Astrocyte of the spinal cord (primary cell): ENCODE data around the gene DPYSL4.

ENCODE experiments used
- DNase-seq: peaks from one replicate; pipeline ENCODE4 v3.0.0; 2011; ENCODE audit warnings: low read depth, low spot score
- H3K4me3 ChIP-seq: 2 replicates; pipeline ENCODE4 v1.5.1; 2011; ENCODE audit warnings: low read depth, mild to moderate bottlenecking, low read length, moderate library complexity
- in situ Hi-C: cut with HindIII; loops from 2 replicates; pipeline ENCODE4 v1.10.0; 2017; ENCODE audit warnings: low sequenced_read_pairs
- TF ChIP-seq, protein P1 (sequence below): IDR thresholded peaks from 2 replicates; pipeline ENCODE4 v1.5.1; 2012; ENCODE audit warnings: low read depth, mild to moderate bottlenecking, low read length, inconsistent platforms

DPYSL4 gene

DNA sequence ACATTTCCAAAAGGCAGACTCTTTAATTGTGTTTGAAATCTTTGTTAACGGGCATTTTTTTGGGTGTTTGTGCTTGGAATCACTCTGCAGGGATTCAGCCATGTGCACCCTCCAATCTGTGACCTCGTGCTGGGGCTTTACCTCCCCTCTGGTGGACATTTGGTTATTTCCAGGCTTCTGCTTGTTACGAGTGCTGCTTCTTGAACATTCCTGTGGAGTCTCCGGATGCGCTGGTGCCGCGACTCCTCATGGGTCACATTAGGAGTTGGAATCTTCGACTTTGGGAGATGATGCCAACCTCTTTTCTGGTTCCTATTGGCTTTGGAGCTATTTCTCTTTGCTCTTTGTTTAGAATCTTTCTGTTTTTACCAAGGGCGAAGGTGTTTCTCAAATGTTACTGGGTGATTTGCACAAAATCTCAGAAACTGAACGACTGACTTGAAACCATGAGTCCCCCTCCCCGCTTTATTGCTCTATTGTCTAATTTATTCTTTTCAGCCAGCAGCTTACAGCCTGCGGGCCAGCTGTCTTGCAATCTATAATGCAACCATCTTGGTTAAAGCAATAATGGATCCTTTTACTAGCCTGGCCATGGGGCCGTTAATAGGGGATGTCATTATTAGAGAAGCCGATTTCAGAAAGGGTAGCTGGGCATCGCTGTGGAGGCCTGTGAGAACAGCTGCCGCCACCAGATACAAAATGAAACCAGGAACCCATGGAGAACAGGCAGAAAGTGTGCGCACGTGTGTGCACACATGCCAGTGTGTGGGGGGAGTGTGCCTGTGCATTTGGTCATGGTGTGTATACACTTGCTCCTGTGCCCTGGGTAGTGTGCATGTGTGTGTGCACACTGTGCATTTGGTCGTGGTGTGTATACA, 9.9 kb upstream of the DPYSL4 start:
- no peak for DNase-seq
- in situ Hi-C loops, result no loop called here
- TF ChIP-seq, protein P1, sequence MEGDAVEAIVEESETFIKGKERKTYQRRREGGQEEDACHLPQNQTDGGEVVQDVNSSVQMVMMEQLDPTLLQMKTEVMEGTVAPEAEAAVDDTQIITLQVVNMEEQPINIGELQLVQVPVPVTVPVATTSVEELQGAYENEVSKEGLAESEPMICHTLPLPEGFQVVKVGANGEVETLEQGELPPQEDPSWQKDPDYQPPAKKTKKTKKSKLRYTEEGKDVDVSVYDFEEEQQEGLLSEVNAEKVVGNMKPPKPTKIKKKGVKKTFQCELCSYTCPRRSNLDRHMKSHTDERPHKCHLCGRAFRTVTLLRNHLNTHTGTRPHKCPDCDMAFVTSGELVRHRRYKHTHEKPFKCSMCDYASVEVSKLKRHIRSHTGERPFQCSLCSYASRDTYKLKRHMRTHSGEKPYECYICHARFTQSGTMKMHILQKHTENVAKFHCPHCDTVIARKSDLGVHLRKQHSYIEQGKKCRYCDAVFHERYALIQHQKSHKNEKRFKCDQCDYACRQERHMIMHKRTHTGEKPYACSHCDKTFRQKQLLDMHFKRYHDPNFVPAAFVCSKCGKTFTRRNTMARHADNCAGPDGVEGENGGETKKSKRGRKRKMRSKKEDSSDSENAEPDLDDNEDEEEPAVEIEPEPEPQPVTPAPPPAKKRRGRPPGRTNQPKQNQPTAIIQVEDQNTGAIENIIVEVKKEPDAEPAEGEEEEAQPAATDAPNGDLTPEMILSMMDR, result no peak
- no peak overlapping the region for H3K4me3 ChIP-seq

DNA sequence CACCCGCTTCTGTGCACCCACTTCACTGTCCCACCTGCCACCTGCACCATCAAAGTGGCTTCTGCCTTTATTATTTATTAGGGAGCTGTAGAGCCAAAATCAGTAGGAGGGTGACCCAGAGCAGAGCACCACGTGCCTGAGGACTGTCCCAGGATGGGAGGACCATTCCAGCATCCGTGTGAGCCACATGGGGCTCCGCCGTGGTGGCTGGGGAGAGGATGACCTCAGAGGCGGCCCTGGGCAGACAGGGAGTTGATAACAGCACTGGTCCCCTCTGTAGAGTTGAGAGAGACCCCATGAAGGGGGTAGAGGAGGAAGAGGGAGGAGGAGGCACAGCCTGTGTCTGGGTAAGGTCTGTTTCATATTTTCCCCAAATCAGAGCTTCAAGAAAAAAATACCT, 8.7 kb upstream of the DPYSL4 start:
- DNase-seq, result no peak
- TF ChIP-seq, protein P1, result no peak
- H3K4me3 ChIP-seq, result no peak overlapping the region
- in situ Hi-C loops, result no loop called here

DNA sequence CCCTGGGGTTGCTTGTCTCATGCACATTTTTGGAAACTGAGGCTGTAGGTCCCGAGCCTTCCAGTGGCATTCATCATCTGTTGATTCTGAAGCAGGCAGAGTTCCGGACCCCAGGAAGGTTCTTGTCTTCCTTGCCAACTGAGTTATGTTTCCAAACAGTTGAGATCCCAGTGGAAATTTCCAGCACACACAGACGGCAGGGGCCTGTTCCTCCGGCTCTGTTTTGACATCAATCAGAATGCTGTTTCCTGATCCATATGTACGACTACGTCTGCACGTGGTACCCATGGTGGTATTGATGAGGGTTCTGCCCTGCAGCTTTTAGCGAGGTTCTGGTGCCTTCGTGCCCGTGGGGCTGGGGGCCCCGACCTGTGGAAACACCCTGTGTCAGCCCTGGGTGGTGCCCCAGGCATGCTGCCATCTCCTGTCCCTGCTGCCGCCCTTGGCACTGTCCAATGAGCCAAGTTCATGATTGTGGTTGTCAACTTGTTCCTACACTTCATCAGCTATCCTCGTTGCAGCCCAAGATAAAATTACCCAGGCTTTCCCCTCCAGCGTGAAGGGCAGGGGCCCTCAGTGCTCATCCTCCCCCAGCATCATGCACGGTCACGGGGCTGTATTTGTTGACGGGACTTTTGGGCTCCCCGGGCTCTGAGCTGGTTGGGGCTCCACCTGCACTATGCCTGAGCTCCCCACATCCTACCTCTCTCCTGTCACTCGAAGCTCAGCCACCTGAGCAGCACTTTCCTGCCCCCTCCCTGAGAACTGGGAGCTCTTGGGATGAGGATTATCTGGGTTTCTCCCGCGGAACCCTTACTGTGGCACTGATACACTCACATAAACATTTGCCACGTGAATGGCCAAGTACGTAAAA, 7.8 kb upstream of the DPYSL4 start:
- H3K4me3 ChIP-seq, result no peak overlapping the region
- TF ChIP-seq, protein P1, result no peak
- in situ Hi-C loops, result no loop called here
- no peak for DNase-seq

DNA sequence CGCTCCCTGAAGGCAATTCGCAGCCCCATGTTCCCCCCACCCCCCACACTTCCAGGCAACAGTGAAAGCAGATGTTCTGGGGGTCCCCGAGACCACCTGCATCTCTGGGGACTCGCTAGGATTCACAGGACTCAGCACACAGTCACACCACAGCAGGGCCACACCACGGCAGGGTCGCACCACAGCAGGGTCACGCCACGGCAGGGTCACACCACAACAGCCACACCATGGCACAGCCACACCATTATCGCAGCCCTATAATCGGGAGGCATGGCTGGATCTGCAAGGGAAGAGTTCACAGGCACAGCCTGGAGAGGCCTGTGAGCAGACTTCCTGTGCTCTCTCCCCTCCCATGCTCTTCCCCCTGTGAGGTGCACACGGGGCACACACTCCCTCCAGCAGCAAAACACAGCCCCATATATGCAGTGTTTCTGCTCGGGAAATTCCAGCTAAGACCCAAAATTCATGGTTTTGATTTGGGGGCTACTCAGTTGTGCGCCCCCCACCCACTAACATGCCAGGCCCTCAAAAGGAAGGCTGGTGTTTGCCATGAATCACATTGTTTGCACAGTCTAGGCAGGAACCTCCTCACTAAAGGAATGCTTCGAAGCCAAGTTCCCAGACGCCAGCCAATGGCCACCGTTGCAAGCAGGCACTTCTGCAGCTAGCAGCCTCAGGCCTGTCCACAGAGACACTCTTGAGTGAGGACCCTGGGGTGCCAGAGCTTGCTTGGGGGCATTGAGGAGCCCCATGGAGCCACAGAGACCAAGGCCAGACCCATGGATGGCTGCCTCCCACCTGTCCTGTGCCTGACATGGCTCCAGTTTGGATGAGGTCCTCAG, 7.0 kb upstream of the DPYSL4 start:
- TF ChIP-seq, protein P1, result no peak
- no peak for DNase-seq
- H3K4me3 ChIP-seq, result no peak overlapping the region
- in situ Hi-C loops, result no loop called here

DNA sequence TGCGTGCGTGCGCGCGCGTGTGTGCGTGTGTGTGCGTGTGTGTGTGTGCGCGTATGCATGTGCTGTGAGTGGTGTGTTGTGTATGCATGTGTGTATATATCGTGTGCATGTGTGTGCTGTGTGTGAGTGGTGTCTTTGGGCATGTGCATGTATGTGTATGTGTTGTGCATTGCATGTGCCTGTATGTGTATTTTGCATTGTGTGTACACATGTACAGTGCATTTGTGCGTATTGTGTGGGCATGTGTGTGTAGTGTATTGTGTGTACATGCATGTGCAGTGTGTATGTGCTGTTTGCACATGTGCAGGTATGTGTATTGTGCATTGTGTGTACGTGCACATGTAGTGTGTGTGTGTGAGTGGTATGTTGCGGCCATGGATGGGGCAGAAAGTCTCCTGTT, 6.0 kb upstream of the DPYSL4 start:
- no peak for DNase-seq
- in situ Hi-C loops, result no loop called here
- H3K4me3 ChIP-seq, result no peak overlapping the region
- TF ChIP-seq, protein P1, result no peak

DNA sequence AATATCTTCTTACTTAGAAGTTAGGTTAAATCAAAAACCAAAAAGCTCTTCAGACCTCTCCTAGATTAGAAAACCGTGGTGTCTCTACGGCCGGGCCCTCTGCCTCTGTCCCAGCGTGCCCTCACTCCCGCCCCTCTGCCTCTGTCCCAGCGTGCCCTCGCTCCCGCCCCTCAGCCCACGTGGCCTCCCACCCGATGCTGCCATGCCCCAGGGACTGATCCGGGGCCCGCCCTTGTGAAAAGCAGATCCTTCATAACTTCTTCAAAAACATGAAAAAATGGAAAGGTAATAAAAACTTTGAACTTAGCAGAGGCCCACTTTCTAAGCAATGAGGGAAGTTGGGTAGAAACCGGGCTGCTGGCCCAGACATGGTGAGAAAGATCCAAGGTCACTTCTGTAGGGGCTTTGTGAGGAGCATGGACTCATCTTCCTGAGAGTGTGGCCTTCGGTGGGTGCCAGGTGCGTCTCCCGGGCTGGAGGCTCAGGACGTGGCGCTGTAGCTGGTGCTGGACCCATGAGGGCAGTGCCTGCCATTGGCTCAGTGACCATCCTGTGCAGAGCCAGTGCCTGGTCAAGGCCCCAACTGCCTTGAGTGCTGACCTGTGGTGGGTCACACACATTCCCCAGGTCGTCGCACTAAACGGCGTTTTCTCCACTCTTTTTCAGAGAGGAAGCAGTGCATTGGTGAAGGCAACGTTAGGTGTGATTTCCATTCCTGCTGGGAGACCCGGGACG, 4.9 kb upstream of the DPYSL4 start:
- TF ChIP-seq, protein P1, result no peak
- H3K4me3 ChIP-seq, result no peak overlapping the region
- no peak for DNase-seq
- in situ Hi-C loops, result no loop called here
